GM12878 (cell line): ENCODE data around the gene NACC1. TPM values are rescaled to one million over a fixed set of nuclear protein-coding genes. Genes with fewer than 3 reads are reported as not detected.

Source experiments
- ATAC-seq: fragments of 200-7000 bp; cut with Tn5 transposase; 3 replicates; pipeline ENCODE4 v1.9.1; 2020; ENCODE audit warnings: mild to moderate bottlenecking, moderate library complexity
- BruUV-seq: library from RNA; stranded (reverse); fragments of 400-500 nt; replicated peaks from 2 replicates; lab custom pipeline; 2021; lab: Mats Ljungman, UMichigan
- CTCF ChIA-PET: fragments of 300-600 bp; sonication (Branson Sonifier 250); formaldehyde crosslinking; extraction: SDS; loops from one replicate; lab custom pipeline; 2021; ENCODE audit warnings: inconsistent platforms; lab: Yijun Ruan, JAX
- POLR2A ChIA-PET: fragments of 350-600 bp; formaldehyde crosslinking; extraction: SDS; loops from one replicate; lab custom pipeline; 2021; ENCODE audit warnings: inconsistent platforms; lab: Charles Lee
- RAD21 ChIA-PET: fragments of 300-600 bp; sonication (Branson Sonifier 250); formaldehyde crosslinking; loops from one replicate; lab custom pipeline; 2023; ENCODE audit warnings: antibody characterized with exemption; ENCODE audit not compliant: unreplicated experiment; lab: Charles Lee
- SMC1A ChIA-PET: fragments of 300-600 bp; sonication (Branson Sonifier 250); formaldehyde crosslinking; loops from one replicate; lab custom pipeline; 2023; ENCODE audit not compliant: unreplicated experiment, uncharacterized antibody; lab: Charles Lee
- DNase-seq: peaks from one replicate; pipeline ENCODE4 v3.0.0-alpha.2; 2011; ENCODE audit warnings: low read depth, low spot score
- FAIRE-seq: peaks from 3 replicates; lab custom pipeline; 2011; peaks lifted over from hg19 to GRCh38; lab: Jason Lieb, UNC
- H2AFZ ChIP-seq: 2 replicates; pipeline ENCODE4 v1.6.0; 2011; ENCODE audit warnings: low read depth, low read length, control low read depth; ENCODE audit not compliant: control insufficient read depth
- H3K27ac ChIP-seq: 2 replicates; pipeline ENCODE4 v1.5.1; 2011; ENCODE audit warnings: control low read depth; ENCODE audit not compliant: control insufficient read depth, insufficient read depth
- H3K27me3 ChIP-seq, 2 experiments: replicated peaks in 1 of 2; 2 replicates each; pipeline versions ENCODE4 v1.6.0 to v1.6.1; 2011; ENCODE audit warnings: low read length in 1 of 2; ENCODE audit not compliant: control insufficient read depth in 2 of 2, insufficient read depth in 2 of 2
- H3K36me3 ChIP-seq, 2 experiments: 2 replicates each; pipeline ENCODE4 v1.5.1; 2011; ENCODE audit warnings: low read length in 1 of 2; ENCODE audit not compliant: control insufficient read depth in 2 of 2, insufficient read depth in 2 of 2
- H3K4me1 ChIP-seq: 2 replicates; pipeline ENCODE4 v1.6.1; 2011; ENCODE audit warnings: mild to moderate bottlenecking, low read length, moderate library complexity, mixed read lengths; ENCODE audit not compliant: control insufficient read depth, insufficient read depth
- H3K4me2 ChIP-seq: 2 replicates; pipeline ENCODE4 v1.6.0; 2011; ENCODE audit warnings: control low read depth; ENCODE audit not compliant: control insufficient read depth, insufficient read depth
- H3K4me3 ChIP-seq: fragments of 200-600 bp; sonication (generic); 2 replicates; pipeline ENCODE4 v1.5.1; 2016
- H3K79me2 ChIP-seq: 2 replicates; pipeline ENCODE4 v1.6.0; 2011; ENCODE audit warnings: low read length; ENCODE audit not compliant: control insufficient read depth, insufficient read depth
- H3K9ac ChIP-seq: 2 replicates; pipeline ENCODE4 v1.8.0; 2011; ENCODE audit warnings: low read length, control low read depth, mixed read lengths; ENCODE audit not compliant: control insufficient read depth, insufficient read depth
- H3K9me3 ChIP-seq: replicated peaks from 3 replicates; pipeline ENCODE4 v1.5.1; 2011; ENCODE audit warnings: mild to moderate bottlenecking, low read length; ENCODE audit not compliant: control insufficient read depth, insufficient read depth
- H4K20me1 ChIP-seq: 2 replicates; pipeline ENCODE4 v1.6.0; 2011; ENCODE audit not compliant: control insufficient read depth, insufficient read depth
- CHD1 ChIP-seq: IDR thresholded peaks from 2 replicates; pipeline ENCODE4 v1.6.1; 2012; ENCODE audit warnings: low read depth, low read length, improper control_type of control experiment
- HDGF ChIP-seq: fragments of 450-650 bp; IDR thresholded peaks from 2 replicates; pipeline ENCODE4 v1.6.1; 2016; ENCODE audit warnings: antibody characterized with exemption
- HSF1 ChIP-seq: fragments of 150-350 bp; IDR thresholded peaks from 2 replicates; pipeline ENCODE4 v1.6.1; 2014; ENCODE audit warnings: mild to moderate bottlenecking, low read depth, low read length
- NR2C1 ChIP-seq: fragments of 450-650 bp; IDR thresholded peaks from 2 replicates; pipeline ENCODE4 v1.6.1; 2017; ENCODE audit warnings: antibody characterized with exemption, mild to moderate bottlenecking, moderate library complexity
- POLR2A ChIP-seq: IDR thresholded peaks from 2 replicates; pipeline ENCODE4 v1.6.1; 2011; ENCODE audit warnings: low read depth, mild to moderate bottlenecking, low read length
- RAD51 ChIP-seq: fragments of 450-650 bp; IDR thresholded peaks from 2 replicates; pipeline ENCODE4 v1.6.1; 2016; ENCODE audit warnings: moderate library complexity, mild to moderate bottlenecking, inconsistent platforms
- RUNX3 ChIP-seq: IDR thresholded peaks from 2 replicates; pipeline ENCODE4 v1.6.1; 2012; ENCODE audit warnings: low read length, inconsistent platforms
- SIN3A ChIP-seq: IDR thresholded peaks from 2 replicates; pipeline ENCODE4 v1.6.1; 2012; ENCODE audit warnings: low read depth, low read length, improper control_type of control experiment
- SIX5 ChIP-seq: IDR thresholded peaks from 2 replicates; pipeline ENCODE4 v1.6.1; 2011; ENCODE audit warnings: mild to moderate bottlenecking, low read depth, low read length, moderate library complexity; ENCODE audit not compliant: severe bottlenecking
- SUZ12 ChIP-seq: fragments of 200-600 bp; sonication (generic); IDR thresholded peaks from one replicate; pipeline ENCODE4 v1.6.1; 2018; ENCODE audit warnings: antibody characterized with exemption, mild to moderate bottlenecking; ENCODE audit not compliant: unreplicated experiment
- ZNF384 ChIP-seq: IDR thresholded peaks from 2 replicates; pipeline ENCODE4 v1.6.1; 2012; ENCODE audit warnings: low read depth, mild to moderate bottlenecking, low read length, improper control_type of control experiment, borderline replicate concordance
- WGBS: methylation state at CpG from one replicate; pipeline ENCODE4 v1.1.6; 2016; ENCODE audit warnings: low lambda C conversion rate; ENCODE audit not compliant: insufficient replicate concordance, insufficient coverage; ENCODE audit errors: missing lambda C conversion rate; 5-methylcytosine and 5-hydroxymethylcytosine counted together
- in situ Hi-C: fragments of 300-500 bp; cut with MboI; formaldehyde crosslinking; loops from 9 replicates; pipeline ENCODE4 v1.14.3; 2018; ENCODE audit warnings: mixed read lengths
- intact Hi-C: fragments of 100-400 bp; cut with micrococcal nuclease; formaldehyde crosslinking; loops from one replicate; pipeline ENCODE4 v1.14.2; 2022; ENCODE audit not compliant: unreplicated experiment
- polyA plus RNA-seq, 11 experiments: library from polyadenylated mRNA; depleted of rRNA in 4 of 11; unstranded in 6 of 11; stranded (reverse) in 5 of 11; fragments of >200 nt; fragmentation: Nextera tagmentation in 4 of 11; fragmentation: Illumina TruSeq in 1 of 11; extraction: Ambion mirVana in 4 of 11; extraction: Trizol in 1 of 11; gene quantifications; 1 replicate in 1 of 11; 2 replicates in 10 of 11; pipeline versions ENCODE4 v1.2.1 to v1.2.3, GENCODE V29; 2011 to 2016; ENCODE audit warnings: inconsistent platforms in 2 of 11, missing spikeins in 2 of 11, low read depth in 1 of 11
- total RNA-seq, 4 experiments: library from RNA; depleted of rRNA in 3 of 4; stranded (reverse); fragments of >200 nt in 3 of 4; fragmentation: Illumina TruSeq in 1 of 4; extraction: Trizol in 1 of 4; gene quantifications; 2 replicates each; pipeline versions ENCODE4 v1.2.1 to v1.2.3, GENCODE V29; 2013 to 2021
- TF ChIP-seq, protein P1 (sequence below): IDR thresholded peaks from 2 replicates; pipeline ENCODE4 v1.6.1; 2011; ENCODE audit warnings: borderline replicate concordance, low read depth, mild to moderate bottlenecking, moderate library complexity, mixed read lengths, low read length; ENCODE audit not compliant: insufficient read depth; ENCODE audit errors: extremely low read length
- TF ChIP-seq, protein P2 (sequence below): IDR thresholded peaks from 2 replicates; pipeline ENCODE4 v1.6.1; 2012; ENCODE audit warnings: low read depth, low read length, improper control_type of control experiment

NACC1 gene
- total and polyA plus RNA-seq, 10 of the 15 experiments (the other 5 are each of a cell fraction or from before 2014, with no cell fraction given), result 0.18 to 120 (median 19.2) TPM

DNA sequence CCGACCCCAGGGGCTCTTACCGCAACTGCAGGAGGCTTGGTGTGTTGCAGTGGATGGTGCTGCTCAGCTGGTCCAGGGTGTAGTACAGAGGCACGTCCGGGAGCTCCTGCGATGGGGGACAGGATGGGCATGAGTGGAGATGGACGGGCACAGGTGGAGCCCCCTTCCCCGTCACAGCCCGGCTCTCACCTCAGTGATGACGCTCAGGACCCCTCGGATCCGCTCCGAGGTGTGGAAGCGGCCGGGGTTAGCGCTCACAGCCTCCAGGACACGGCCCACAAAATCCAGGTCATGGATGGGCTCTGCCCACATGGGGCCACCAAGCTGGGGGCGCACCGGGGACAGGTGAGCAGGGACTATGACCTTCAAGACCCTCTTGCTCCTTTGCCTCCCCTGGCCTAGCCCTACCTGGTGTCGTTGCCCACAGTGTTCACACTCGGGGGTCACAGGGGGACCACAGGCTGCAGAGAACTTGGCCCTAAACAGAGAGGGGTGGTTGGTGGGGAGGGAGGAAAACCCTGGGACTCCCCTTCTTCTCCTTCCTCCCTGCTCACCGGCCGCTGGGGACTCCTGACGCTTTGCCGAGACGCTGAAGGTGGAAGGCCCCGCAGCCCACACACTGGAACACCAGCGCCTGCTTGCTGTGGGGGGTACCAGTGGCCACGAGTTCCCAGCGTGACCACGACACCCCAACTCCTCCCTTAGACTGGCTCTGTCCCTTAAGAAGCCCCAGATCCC, 8.5 kb upstream of the NACC1 start:
- no peaks in the 10 kb centered on the region for H4K20me1 ChIP-seq
- peaks cover 9% of the 10 kb centered on the region for H3K4me1 ChIP-seq
- TF ChIP-seq SIN3A, result no peak
- 0 out of 2 replicates have a peak, but pooled peaks have one; percentile 15 for TF ChIP-seq POLR2A
- no peak for TF ChIP-seq NR2C1
- no peak overlapping the region for H3K9ac ChIP-seq
- DNase-seq (no peak), FAIRE-seq (no peak), ATAC-seq (no peak)
- no peaks in the 10 kb centered on the region for H3K9me3 ChIP-seq
- intact Hi-C loops, result no loop called here
- BruUV-seq, result no TSS peak
- WGBS, result 97% methylated on average over 30 of the region's 30 CpGs
- ChIA-PET CTCF (no interaction called here), RAD21 (no interaction called here), POLR2A (interaction anchor here (0.6 kb wide), 1 partner anchor 178 kb away, joined by 3 read pairs; no protein-coding TSS in a partner anchor), SMC1A (no interaction called here)
- H3K79me2 ChIP-seq, result 0 out of 2 replicates have a peak, but pooled peaks cover 1% of the 10 kb centered on the region
- H3K27ac ChIP-seq, result no peak overlapping the region
- no peak overlapping the region for H3K4me2 ChIP-seq
- peaks cover 6 to 14% of the 10 kb centered on the region in 2 experiments; a peak in 3 of 4 replicates for H3K36me3 ChIP-seq
- no peaks in the 10 kb centered on the region for H3K27me3 ChIP-seq
- H3K4me3 ChIP-seq, result no peak overlapping the region
- in situ Hi-C loops, result no loop called here
- no peak overlapping the region for H2AFZ ChIP-seq

GRCh38 chr19:13110099-13110610, 7.9 kb upstream of the NACC1 start:
- no peak overlapping the region for H2AFZ ChIP-seq
- FAIRE-seq (no peak), ATAC-seq (no peak), DNase-seq (no peak)
- no TSS peak for BruUV-seq
- no peaks in the 10 kb centered on the region for H3K9me3 ChIP-seq
- in situ Hi-C loops (no loop called here), intact Hi-C loops (no loop called here)
- ChIA-PET CTCF (no interaction called here), RAD21 (no interaction called here), SMC1A (no interaction called here), POLR2A (interaction anchor here (0.6 kb wide), 1 partner anchor 179 kb away, joined by 3 read pairs; no protein-coding TSS in a partner anchor)
- H4K20me1 ChIP-seq, result no peaks in the 10 kb centered on the region
- H3K9ac ChIP-seq, result no peak overlapping the region
- H3K4me3 ChIP-seq, result no peak overlapping the region
- WGBS, result 91% methylated on average over 15 of the region's 15 CpGs
- peaks cover 6 to 14% of the 10 kb centered on the region in 2 experiments; a peak in 3 of 4 replicates for H3K36me3 ChIP-seq
- no peak overlapping the region for H3K27ac ChIP-seq
- no peaks in the 10 kb centered on the region for H3K27me3 ChIP-seq
- H3K4me1 ChIP-seq, result peaks cover 8% of the 10 kb centered on the region
- H3K4me2 ChIP-seq, result no peak overlapping the region
- H3K79me2 ChIP-seq, result peaks cover 3% of the 10 kb centered on the region
- TF ChIP-seq RUNX3, result no peak
- no peak for TF ChIP-seq SIX5
- no peak for TF ChIP-seq HDGF
- TF ChIP-seq RAD51, result no peak
- no peak for TF ChIP-seq ZNF384
- no peak for TF ChIP-seq CHD1
- TF ChIP-seq, protein P1, sequence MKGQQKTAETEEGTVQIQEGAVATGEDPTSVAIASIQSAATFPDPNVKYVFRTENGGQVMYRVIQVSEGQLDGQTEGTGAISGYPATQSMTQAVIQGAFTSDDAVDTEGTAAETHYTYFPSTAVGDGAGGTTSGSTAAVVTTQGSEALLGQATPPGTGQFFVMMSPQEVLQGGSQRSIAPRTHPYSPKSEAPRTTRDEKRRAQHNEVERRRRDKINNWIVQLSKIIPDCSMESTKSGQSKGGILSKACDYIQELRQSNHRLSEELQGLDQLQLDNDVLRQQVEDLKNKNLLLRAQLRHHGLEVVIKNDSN, result no peak
- no peak for TF ChIP-seq SUZ12
- TF ChIP-seq, protein P2, sequence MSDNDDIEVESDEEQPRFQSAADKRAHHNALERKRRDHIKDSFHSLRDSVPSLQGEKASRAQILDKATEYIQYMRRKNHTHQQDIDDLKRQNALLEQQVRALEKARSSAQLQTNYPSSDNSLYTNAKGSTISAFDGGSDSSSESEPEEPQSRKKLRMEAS, result no peak
- TF ChIP-seq HSF1, result no peak
